Epithelial cell of esophagus (primary cell): ENCODE measurements around the gene CYYR1.

Experiments
- DNase-seq: peaks from one replicate; pipeline ENCODE4 v3.0.0; 2010; ENCODE audit warnings: low read depth
- H3K4me3 ChIP-seq: 2 replicates; pipeline ENCODE4 v1.5.1; 2011; ENCODE audit warnings: mild to moderate bottlenecking, low read length, control low read depth
- TF ChIP-seq, protein P1 (sequence below): IDR thresholded peaks from 2 replicates; pipeline ENCODE4 v1.5.1; 2011; ENCODE audit warnings: low read depth, mild to moderate bottlenecking, low read length, control low read depth, inconsistent platforms; ENCODE audit not compliant: insufficient read depth; ENCODE audit errors: missing control alignments

Gene CYYR1

GRCh38 chr21:26444646-26445045 is 128.4 kb downstream of the CYYR1 start:
- DNase-seq: no peak
- H3K4me3 ChIP-seq: no peak overlapping the region
- TF ChIP-seq, protein P1, sequence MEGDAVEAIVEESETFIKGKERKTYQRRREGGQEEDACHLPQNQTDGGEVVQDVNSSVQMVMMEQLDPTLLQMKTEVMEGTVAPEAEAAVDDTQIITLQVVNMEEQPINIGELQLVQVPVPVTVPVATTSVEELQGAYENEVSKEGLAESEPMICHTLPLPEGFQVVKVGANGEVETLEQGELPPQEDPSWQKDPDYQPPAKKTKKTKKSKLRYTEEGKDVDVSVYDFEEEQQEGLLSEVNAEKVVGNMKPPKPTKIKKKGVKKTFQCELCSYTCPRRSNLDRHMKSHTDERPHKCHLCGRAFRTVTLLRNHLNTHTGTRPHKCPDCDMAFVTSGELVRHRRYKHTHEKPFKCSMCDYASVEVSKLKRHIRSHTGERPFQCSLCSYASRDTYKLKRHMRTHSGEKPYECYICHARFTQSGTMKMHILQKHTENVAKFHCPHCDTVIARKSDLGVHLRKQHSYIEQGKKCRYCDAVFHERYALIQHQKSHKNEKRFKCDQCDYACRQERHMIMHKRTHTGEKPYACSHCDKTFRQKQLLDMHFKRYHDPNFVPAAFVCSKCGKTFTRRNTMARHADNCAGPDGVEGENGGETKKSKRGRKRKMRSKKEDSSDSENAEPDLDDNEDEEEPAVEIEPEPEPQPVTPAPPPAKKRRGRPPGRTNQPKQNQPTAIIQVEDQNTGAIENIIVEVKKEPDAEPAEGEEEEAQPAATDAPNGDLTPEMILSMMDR: no peak

DNA sequence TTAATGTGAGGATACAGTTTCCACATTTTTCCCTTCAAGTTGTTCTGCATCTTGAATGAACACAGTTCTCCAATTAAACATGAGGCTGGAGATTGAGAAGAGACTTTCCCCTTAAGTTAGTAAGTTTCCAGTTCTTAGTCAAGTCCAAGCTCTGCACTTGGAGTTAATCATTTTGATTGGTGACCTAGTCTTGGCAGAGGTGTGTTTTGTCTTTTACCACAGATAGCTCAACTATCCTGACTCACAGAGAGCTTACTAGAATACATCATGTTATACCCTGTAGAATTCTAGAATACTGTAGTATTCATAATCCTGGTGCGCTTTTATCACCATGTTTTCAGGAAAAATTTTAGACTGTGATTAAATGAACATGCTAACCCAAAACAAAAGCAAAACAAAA is 129.2 kb downstream of the CYYR1 start:
- peak; percentile 50 for DNase-seq
- no peak overlapping the region for H3K4me3 ChIP-seq

DNA sequence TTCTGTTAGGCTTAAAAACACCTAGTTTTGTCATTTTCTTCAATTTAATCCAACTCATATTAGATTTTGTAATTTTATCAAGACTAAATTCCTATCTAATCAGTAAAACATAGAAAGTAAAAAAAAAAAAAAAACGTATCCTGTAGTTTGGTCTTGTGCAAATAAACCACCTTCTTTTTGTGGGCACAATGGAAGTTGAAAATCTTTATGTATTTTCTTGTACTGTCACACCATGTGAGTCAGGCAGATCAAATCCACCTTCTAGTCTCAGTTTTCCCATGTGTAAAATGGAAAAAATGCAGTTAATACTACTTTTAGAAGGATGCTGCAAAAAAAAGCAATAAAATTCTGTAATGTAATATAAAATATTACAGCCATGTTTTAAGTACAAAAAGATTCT is 129.8 kb downstream of the CYYR1 start:
- H3K4me3 ChIP-seq: no peak overlapping the region
- TF ChIP-seq, protein P1: no peak
- DNase-seq: no peak

More for the DNA sequence above, 129.2 kb downstream of the CYYR1 start:
- TF ChIP-seq, protein P1: no peak

DNA sequence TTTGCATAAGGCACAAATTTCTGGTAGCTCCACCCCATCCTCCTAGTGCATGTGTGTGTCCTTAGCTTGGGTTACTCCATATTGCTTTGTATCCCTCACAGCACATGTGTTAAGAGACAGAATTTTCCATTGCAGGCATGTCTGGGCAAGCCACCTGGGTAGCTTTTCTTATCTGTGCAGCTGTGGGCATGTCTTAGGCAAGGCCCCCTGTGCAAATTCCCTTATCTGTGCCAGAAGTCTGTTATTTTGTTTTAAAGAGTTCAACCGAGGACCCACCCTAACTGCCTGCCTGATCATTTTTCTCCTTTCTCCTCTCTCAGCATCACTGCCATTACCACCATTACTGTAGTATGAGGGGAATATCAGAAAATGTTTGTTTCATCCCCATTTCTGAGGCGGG is 131.9 kb downstream of the CYYR1 start:
- DNase-seq: peak; percentile 51
- H3K4me3 ChIP-seq: no peak overlapping the region
- TF ChIP-seq, protein P1: no peak

- DNase-seq: no peak
- TF ChIP-seq, protein P1: no peak
- no peak overlapping the region for H3K4me3 ChIP-seq
Observed at GRCh38 chr21:26438976-26439375, 134.1 kb downstream of the CYYR1 start.

DNA sequence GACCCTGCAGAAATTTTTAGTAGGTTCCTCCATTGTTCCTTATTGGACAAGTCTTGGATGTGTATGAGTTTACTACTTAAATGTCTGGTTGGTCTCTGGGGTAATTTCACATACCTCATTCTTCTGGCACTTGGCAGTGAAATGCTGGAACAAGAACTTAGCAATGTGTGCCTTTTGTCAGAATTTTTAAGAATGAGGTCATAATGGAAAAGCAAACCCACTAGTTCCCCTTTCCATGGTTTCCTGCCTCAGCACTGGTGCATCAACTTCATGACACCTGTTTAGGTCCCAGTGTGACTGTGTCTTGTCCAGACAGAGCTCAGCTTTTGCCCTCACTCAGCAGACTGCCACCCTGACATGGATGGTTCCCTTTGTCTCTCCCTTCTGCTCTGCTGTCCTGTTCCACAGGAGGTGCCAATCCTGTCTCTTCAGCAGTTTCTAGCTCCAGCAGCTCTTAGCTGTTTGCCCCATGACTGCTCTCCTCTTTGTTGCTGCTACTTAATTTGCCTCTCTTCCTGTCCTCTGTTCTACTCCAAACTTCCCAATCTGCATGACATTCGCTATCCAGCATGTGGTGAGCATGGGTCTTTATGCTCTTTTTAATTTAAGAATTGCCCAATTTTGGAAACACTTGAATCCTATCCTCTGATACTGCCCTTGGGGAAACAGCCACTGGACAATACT is 135.6 kb downstream of the CYYR1 start:
- DNase-seq: peak; percentile 24
- TF ChIP-seq, protein P1: no peak
- no peak overlapping the region for H3K4me3 ChIP-seq

- no peak overlapping the region for H3K4me3 ChIP-seq
- no peak for DNase-seq
- TF ChIP-seq, protein P1: no peak
Observed at GRCh38 chr21:26433386-26433785, 139.7 kb downstream of the CYYR1 start.
